GM18873 (cell line): ENCODE data around the gene TLE3.

Source experiments
- ATAC-seq: cut with Tn5 transposase; IDR thresholded peaks from one replicate; pipeline ENCODE4 v1.9.1; 2021; ENCODE audit warnings: mild to moderate bottlenecking, moderate library complexity, moderate number of reproducible peaks; ENCODE audit not compliant: unreplicated experiment, low FRiP score

The TLE3 gene

GRCh38 chr15:70053001-70053715 is 44.6 kb downstream of the TLE3 start:
- no peak for ATAC-seq

GRCh38 chr15:70051948-70052633 is 45.6 kb downstream of the TLE3 start:
- ATAC-seq: no peak

- ATAC-seq: no peak
These were observed 46.7 kb downstream of the TLE3 start for GRCh38 chr15:70050970-70051369.

- ATAC-seq: no peak
These were observed 47.3 kb downstream of the TLE3 start for GRCh38 chr15:70050441-70050840.

GRCh38 chr15:70049701-70050301 is 47.9 kb downstream of the TLE3 start:
- ATAC-seq: no peak

- no peak for ATAC-seq
These were observed 48.9 kb downstream of the TLE3 start for GRCh38 chr15:70048578-70049514.

- ATAC-seq: no peak
These were observed 49.5 kb downstream of the TLE3 start for GRCh38 chr15:70048198-70048565.

- no peak for ATAC-seq
These were observed 50.1 kb downstream of the TLE3 start for GRCh38 chr15:70047386-70048197.

- ATAC-seq: no peak
These were observed 50.9 kb downstream of the TLE3 start for GRCh38 chr15:70046679-70047369.

- ATAC-seq: no peak
These were observed 52.7 kb downstream of the TLE3 start for GRCh38 chr15:70045045-70045444.

GRCh38 chr15:70044168-70044567 is 53.5 kb downstream of the TLE3 start:
- no peak for ATAC-seq

GRCh38 chr15:70043590-70043989 is 54.1 kb downstream of the TLE3 start:
- ATAC-seq: no peak

- no peak for ATAC-seq
These were observed 55.0 kb downstream of the TLE3 start for GRCh38 chr15:70042553-70043214.

- ATAC-seq: no peak
These were observed 57.8 kb downstream of the TLE3 start for GRCh38 chr15:70039917-70040316.

GRCh38 chr15:70038730-70039392 is 58.9 kb downstream of the TLE3 start:
- ATAC-seq: no peak

- no peak for ATAC-seq
These were observed 60.5 kb downstream of the TLE3 start for GRCh38 chr15:70037292-70037640.

- ATAC-seq: peak; percentile 76
These were observed 61.0 kb downstream of the TLE3 start for GRCh38 chr15:70036585-70037291.

GRCh38 chr15:70035719-70036077 is 62.0 kb downstream of the TLE3 start:
- ATAC-seq: peak; percentile 40
